NCI-H2227 (cell line): ENCODE measurements around the gene OVOL1.

Experiments
- DNase-seq: peaks from one replicate; lab custom pipeline; 2025; ENCODE audit not compliant: unreplicated experiment; lab: John Stamatoyannopoulos, UW

Gene OVOL1

DNA sequence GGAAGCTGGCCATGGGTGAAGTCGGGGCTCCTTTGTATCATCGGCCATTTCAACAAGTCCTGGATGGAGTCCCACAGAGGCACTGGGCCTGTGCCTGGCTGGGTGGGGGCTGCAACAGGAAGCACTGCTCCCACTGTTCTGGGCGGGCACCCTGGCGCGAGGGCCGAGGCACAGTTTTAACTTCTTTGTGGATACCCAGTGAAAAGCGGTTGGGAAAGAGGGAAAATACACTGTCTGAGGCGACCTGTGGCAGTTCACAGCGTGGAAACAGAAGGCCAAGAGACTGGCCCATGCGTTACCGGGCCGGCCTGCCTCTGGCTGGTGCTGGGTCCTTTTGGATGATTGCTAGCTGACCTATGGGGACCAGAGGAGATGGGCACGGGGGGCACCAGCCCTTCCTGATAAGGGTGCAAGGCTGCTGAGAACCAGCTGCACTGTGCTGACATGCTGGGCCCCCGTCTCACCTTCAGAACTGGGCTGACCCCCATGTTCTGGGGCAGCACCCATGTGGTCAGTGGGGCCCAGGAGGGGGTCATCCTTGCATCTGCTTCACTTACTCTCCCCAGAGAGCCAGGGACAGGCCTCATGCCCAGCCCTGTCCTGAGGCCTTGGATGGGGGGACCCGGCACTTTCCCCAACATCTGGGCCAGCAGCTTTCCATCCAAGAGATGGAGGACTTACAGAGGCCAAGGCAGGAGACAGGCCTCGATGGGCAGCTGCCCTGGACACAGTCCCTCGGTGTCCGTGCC is 4.2 kb downstream of the OVOL1 start:
- DNase-seq, result no peak

DNA sequence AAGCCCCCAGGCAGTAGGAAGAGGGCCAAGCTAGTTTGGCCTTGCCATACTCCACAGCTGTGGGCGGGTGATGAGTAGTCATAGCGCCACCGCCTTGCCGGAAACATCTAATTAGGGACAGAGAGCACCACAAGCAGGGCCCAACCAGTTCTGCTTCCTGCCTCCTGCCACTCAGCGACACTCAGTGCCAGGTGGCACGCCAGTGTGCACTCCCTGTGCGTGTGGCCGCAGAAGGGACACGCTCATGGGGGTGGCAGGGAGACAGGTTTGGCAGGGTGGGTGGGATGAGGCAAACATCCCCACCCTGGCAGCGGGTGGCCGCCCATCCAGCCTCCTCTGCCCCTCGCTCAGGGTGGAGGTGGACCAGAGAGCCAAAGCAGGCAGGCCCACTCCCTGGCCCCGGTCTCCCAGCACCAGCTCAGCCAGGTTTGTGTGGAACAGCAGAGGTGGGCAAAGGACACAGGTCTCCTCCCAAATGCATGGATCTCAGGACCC is 4.9 kb downstream of the OVOL1 start:
- DNase-seq, result peak; percentile 20

DNA sequence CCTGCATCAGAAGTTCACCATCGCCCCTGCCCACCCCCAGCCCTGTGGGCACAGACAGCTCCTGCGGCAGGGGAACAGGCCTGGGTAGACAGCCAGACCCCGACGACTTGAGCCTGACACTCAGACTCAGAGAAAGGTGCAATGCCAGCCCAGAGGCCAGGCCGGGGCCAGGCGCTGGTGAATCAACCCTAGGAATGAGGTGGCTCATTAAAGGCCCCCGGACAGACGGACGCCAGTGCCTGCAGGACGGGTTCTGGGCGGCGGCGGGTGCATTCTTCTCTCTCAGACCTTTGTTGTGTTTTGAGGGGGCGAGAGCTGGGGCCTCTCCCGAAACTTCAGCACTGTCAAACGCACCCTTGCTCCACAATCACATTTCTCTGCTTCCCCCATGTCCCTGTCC is 5.6 kb downstream of the OVOL1 start:
- no peak for DNase-seq

DNA sequence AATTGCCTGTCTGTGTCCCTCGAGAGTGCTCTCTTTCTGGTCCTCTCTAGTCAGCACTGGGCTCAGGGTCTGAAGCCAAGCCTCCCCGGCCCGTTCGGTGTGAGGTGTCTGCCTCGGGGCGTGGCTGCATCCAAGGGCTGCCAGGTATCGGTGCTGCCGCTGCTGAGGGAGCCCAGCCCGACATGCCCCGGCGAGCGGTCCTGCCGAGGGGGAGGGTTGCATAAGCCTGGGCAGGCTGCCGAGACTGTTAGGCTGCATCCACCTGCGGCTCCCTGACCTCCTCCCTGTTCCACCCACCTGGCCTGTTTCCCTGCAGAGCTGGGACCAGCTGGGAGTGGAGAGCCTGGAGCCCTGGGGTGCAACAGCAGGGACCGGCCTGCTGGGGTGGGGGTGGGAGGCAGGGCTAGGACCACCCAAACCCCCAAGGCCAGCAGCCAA is 6.3 kb downstream of the OVOL1 start:
- peak; percentile 29 for DNase-seq

DNA sequence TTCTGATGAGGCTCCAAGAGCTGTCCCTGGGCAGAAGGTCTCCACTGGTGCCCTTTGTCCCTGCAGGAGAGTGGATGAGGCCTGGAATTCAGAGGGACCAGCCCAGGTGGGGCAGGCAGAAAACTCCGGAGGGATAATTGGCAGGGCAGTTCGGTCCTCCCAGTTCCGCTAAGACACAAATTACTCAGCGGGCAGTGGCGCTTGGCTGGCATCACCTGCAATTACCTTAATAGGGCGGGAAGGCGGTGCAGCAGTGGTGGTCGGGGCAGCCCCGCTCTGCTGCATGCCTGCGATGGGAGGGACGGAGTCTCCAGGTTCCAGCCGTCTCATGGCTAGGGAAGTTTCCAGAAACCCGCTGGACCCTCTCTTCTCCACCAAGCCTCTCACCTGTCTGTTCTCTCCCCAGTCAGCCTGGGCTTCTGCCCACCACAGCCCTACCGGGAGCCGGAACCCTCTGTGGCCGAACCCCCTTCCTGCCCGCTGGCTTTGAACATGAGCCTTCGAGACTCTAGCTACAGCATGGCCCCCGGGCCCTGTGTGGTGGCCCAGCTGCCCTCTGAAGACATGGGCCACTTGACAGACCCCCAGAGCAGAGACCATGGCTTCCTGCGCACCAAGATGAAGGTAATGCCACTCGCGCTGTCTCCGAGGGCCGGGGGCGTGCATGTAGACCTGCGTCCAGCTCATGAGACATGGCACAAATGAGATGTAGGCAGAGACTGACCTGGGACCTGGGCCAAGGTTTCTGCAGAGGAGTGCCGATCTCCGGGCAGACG is 7.0 kb downstream of the OVOL1 start:
- DNase-seq, result peak; percentile 56

DNA sequence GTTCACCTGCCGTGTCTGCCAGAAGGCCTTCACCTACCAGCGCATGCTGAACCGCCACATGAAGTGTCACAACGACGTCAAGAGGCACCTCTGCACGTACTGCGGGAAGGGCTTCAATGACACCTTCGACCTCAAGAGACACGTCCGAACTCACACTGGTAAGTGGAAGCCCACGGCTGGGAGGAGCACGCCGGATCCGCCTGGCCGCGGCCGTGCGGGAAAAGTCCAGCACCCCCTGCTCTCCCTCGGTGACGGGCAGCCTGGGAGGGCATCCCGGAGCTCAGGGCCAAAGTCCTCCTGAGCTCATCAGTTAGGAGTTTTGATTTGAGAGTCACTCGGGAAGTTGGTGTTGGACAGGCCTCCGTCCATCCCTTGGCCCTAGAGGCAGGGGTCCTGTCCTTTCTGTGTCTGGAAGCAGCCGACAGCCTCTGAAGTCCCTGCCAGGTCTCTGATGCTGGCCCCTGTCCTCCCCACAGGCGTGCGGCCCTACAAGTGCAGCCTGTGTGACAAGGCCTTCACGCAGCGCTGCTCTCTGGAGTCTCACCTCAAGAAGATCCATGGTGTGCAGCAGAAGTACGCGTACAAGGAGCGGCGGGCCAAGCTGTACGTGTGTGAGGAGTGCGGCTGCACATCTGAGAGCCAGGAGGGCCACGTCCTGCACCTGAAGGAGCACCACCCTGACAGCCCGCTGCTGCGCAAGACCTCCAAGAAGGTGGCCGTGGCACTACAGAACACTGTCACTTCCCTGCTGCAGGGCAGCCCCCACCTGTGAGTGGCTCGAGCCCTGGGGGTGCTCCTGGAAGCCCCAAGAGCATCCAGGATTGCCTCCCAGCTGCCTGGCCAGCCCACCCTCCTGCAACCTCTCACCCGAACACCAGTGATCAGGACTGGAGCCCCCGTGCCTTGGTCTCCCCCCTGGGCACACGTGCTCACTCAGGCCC is 8.0 kb downstream of the OVOL1 start:
- no peak for DNase-seq

DNA sequence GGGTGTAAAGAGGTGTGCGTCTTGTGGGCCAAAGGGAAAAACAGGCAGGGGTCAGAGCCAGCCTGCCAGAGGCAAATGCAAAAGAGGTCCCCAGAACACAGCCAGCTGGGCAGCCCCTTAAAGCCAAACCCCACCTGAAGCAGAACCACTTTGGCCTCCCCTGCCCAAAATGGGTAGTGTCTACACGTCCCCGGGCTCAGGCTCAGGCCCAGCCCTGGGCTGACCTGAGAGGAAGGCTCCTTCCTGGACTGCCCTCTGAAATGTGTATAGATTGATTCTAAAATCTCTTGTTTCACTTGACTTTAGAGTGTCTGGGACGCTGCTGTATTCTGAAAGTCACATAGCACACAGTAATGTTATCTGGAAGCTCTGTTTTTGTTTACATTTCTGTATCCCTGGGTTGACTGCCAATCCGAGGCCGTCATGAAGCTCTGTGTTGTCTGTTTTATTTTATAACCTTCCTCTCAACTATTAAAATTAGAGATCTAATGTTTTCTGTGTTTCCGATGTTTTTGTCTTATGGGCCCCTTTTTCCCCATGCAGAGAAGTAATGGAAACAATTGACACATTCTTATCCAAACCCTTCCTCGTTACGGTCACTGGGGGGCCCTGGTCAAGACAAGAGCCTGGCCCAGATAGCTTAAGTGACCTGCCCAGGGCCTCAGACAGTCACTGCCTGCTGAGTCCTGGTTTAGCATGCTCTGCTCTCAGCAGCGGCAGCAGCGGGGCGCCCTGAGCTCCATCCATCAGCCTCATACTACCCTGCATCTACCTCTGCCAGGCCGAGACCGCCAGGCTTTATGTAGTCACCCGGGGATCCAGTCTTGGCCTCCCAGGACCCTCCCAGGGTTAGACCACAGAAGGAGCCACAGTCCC is 10.1 kb downstream of the OVOL1 start:
- DNase-seq, result no peak

DNA sequence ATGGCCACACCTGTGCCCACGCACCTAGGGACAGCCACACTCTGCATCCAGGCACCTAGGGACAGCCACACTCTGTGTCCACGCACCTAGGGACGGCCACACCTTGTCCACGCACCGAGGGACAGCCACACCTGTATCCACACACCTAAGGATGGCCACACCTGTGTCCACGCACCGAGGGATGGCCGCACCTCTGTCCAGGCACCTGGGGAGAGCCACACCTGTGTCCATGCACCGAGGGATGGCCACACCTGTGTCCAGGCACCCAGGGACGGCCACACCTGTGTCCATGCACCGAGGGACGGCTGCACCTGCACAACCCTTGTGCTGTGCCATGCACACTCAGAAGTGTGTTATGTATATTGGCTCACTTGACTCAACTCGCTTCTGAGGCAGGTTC is 10.8 kb downstream of the OVOL1 start:
- no peak for DNase-seq

DNA sequence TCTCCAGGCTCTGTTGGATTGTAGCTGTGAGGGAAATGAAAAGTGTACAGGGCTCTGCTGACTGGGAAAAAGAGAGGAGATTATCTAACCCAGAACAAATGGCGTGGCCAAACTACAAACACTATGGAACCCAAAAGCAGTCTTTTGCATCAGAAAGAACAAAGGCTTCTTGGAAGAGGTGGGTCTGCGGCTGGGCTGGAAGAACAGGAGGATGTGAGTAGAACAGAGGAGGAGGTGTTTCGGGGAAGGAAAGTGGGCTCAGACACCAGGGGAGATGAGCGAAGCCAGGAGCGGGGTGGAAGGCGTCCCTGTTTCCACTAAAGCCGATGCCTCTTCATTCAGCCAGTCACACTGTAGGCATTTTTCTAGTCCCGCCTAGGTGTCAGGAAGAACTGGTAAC is 12.0 kb downstream of the OVOL1 start:
- no peak for DNase-seq

DNA sequence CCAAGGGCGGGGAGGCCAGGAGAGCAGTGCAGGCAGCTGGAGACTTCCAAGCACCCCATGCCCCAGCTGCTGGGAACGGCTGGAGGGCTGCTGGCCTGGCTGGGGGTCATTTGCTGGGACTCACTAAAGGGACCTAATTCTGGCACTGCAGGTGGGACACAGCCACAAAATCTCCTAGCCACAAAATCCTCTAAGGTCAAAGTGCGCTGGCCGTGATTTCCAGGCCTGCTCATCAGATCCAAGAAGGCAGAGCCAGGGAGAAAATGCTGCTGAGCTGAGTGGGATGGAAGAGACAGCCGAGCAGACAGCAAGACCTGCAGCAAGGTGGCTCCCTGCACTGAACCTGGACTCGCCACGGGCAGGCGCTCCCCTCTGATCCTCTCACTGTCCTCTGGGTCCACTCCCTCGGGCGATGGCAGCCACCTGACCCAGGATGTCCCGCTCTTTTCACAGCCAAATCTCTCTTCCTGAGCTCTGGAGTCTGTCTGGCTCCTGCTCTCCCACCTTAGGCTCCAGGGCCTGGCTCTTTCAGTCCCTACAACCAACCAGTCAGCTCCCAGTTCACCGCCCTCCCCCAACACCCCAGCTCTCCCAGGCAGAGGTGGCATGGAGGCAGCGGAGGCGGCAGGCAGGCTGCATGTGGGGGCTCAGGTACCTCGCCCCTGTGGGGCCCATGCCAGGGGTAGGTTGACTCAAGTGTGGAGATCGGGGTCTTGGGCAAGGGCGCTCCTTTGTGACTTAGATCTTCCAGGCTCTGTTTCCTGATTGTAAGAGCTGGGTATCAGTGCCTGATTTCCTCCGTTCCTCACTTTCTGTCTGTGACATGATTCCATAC is 14.5 kb downstream of the OVOL1 start:
- DNase-seq, result no peak

DNA sequence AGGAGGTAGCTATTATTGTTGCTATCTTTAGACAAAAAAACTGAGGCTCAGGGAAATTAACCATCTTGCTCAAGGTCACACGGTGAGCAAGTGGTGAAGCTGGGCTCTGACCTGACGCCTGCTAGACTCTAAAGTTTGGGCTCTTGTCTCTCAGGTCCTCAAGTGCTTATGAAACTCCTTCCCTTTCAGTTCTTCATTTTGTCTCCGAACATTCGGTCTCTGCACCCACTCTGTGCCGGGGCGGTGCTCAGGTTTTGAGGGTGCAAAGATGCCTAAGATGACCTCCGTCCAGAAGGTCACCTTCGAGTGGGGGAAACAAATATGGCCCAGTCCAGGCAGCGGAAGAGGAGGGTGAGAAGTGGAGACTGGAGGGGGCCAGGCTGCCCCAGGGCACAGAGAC is 16.0 kb downstream of the OVOL1 start:
- DNase-seq, result no peak

DNA sequence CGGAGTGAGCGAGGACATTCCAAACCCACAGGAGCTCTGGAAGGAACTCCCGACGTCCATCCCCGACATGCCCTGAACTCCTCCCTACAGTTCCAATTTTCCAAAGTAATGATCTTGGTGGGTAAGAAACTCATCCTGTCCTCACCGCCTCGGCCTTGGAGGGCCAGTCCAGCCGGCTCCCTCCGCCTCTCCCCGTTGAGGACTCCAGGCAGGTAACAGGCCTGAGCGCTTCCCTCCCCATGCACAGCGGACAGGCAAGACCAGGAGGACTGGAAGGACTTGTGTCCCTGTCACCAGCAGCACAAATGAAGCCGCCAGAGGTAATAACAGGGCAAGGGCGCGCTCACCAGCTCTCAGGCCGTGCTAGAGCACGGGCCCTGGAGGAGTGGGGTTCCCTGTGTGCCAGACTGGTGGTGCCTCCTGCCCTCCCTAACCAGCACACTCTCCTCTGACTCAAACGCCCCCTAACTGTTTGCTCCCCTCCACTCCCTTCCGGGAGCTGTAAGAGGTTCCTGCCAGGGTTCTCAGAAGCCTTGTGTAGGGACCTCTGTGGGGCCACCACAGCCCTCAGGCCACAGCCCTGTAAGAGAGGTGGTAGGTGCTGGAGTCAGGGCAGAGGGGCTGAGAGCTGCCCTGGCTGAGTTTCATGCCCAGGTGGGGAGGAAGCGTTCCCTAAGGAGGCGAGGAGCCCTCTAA is 17.1 kb downstream of the OVOL1 start:
- DNase-seq, result no peak

DNA sequence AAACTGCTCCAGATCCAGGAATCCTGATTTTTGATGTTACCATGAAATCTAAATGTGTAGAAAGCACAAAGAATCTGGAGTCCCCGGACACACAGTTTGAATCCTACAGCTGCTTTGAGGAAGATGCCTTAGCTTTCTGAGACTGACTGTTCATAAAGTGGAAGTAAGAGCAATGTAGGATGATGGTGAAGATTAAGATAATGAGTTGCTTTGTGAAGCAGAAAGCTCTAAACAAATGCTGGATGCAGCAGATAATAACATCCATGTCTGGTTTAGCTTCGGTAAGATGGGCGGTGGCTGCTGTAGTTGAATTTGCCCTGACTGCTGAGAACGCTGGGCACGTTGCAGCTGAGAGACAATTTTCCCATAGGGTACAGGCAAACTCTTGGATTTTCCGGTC is 20.1 kb downstream of the OVOL1 start:
- DNase-seq, result no peak

DNA sequence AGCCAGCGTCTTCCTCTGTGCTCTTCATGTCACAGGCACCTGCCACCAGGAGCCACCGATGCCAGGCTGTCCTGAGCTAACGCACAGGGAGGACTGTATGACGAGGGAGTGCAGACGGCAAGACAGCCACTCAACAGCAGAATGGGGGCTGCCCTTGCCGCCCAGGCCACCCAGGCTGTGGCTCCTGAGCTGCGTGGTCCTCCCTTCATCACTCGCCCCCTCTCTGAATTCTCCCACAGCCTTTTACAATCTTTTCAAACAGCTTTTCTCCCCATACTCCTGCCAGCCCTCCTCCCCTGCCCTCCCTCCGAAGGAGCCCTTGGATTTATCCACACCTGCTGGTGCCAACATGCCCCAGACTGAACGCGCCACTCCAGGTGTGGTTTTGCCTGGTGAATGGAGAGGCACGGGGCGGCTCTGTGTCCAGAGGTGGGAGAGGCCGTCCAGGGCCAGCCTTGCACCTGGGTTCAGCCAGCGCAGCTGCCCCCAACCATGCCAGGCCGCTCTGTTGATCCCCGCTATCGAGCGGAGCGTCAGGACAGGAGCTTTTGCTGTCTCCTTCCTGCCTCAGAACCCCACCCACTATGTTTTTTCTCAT is 22.0 kb downstream of the OVOL1 start:
- DNase-seq, result no peak

DNA sequence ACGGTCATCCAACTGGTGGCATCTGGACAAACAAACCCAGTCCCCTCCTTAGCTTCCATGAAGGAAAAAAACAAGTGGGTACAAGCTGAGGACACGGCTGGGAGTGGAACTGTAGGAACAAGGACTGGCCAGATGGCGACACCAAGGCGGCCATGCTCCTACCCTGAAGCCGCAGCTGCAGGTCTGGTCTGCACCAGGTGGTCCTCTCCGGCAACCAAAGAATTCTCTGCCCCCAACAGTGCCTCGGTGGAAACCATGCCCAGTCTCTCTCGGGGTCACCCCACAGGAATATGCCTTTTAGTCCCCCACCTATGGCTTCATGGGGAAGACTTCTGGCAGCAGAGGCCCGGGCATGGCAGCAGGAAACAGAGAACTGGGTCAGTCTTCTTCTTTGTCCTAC is 22.6 kb downstream of the OVOL1 start:
- DNase-seq, result no peak

DNA sequence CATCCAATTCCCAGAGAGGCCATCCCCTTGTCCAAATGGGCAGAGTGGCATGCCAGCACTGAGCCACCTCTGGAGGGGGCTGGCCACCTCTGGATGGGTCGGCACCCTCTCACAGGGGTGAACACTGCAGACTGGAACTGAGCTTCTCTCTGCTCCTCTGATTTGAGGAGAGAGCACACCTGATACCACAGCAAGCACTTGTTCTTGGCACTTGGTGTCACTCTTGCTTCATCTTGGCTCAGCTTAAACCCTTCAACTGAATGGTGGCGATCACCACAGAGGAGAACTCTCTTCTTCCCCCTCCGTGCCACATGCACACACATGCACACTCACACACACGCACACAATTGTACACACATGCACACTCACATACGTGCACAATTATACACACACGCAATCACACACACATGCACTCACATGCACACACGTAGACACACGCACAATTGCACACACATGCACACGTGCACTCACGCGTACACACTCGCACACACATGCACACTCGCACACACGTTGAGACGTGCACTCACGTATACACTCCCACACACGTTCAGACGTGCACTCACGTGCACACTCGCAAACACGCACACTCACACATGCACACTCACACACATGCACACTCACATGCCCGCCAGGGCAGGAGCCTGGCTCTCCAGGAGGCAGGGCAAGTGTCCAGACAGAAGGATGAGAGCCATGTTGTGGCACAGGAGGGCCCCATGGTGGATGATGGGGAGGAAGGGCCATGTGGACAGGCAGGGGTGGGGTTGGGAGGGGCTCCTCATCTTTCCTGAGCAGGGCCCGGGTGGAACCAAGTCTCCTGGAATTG is 23.4 kb downstream of the OVOL1 start:
- DNase-seq, result no peak

DNA sequence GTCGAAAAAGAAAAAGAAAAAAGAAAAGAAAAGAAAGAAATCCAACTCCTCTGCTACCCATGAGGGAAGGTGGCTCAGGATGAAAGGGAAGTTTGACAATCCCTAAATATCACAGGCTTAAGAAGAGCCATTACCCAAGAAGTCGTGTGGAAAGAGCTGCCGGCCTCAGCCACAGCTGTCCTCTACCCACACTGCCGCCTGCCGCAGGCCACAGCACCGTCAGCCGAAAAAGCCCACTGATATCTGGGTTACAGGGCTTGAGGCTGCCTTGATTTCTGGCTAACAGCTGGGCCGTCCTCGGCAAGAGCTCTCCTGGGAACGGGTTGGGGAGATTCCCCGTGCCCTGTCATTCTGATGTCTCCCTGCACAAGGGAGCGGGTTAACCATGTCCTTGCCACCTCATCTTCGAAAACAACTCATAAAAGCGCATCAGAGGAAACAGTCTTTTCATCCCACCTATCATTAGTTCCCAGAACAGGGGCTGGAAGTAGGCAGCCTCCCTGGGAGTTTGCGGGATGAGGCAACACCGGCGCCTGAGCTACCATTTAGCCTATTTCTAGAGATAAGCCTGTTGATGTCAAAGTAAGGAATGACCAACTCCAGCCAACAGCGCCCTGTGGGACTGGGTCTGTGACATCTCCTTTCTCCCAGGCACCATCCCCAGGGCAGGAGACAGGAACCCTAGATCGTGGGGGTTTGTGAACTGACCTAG is 25.1 kb downstream of the OVOL1 start:
- no peak for DNase-seq
